ENCODE data around the gene ZNF841. TPM values are rescaled to one million over a fixed set of nuclear protein-coding genes. Genes with fewer than 3 reads are reported as not detected.
"Not testable (repeated sequence)": the region's sequence is repeated elsewhere in the genome, so short reads cannot be mapped to it uniquely, and the experiment has no call there.

The ZNF841 gene
- total RNA-seq, 1 donor from 2014 or later = 13.2 TPM

DNA sequence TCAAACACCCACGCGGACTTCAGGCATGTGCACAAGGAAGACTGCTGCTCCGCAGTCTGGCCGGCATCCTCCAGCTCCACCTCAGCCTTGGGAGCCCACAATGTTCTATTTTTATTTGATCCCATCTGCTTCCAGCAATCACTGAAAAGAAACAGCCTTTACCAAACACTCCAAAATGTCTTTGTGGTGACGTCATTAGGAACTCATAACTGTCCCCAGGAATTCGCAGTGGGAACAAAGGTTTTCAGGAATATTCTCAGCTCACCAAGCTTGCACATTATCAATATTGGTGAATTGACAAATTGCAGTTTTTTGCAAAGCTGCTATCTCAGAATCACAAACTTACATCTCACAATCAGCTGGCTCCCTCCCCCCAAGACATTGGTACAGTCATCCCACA is 15.2 kb upstream of the ZNF841 start:
- no peaks in the 10 kb centered on the region for H3K4me1 Mint-ChIP-seq (ENCODE audit: low read depth)
- H3K36me3 Mint-ChIP-seq (ENCODE audit: low read depth) = peaks cover 16% of the 10 kb centered on the region
- no peak overlapping the region for H3K4me3 Mint-ChIP-seq (ENCODE audit: low read depth)
- H3K27ac Mint-ChIP-seq = no peak overlapping the region
- DNase-seq (ENCODE audit: low spot score) = no peak
- H3K9me3 Mint-ChIP-seq = peaks cover 80% of the 10 kb centered on the region
- intact Hi-C loops (cut with micrococcal nuclease) = no loop called here
- H3K27me3 Mint-ChIP-seq (ENCODE audit: low read depth) = no peaks in the 10 kb centered on the region

- intact Hi-C loops (cut with micrococcal nuclease) = no loop called here
- H3K4me1 Mint-ChIP-seq (ENCODE audit: low read depth) = no peaks in the 10 kb centered on the region
- H3K27me3 Mint-ChIP-seq (ENCODE audit: low read depth) = no peaks in the 10 kb centered on the region
- no peak overlapping the region for H3K27ac Mint-ChIP-seq
- H3K9me3 Mint-ChIP-seq = peaks cover 47% of the 10 kb centered on the region
- DNase-seq (ENCODE audit: low spot score) = no peak
- no peak overlapping the region for H3K4me3 Mint-ChIP-seq (ENCODE audit: low read depth)
- no peaks in the 10 kb centered on the region for H3K36me3 Mint-ChIP-seq (ENCODE audit: low read depth)
These were observed 7.2 kb upstream of the ZNF841 start for GRCh38 chr19:52102782-52103181.

DNA sequence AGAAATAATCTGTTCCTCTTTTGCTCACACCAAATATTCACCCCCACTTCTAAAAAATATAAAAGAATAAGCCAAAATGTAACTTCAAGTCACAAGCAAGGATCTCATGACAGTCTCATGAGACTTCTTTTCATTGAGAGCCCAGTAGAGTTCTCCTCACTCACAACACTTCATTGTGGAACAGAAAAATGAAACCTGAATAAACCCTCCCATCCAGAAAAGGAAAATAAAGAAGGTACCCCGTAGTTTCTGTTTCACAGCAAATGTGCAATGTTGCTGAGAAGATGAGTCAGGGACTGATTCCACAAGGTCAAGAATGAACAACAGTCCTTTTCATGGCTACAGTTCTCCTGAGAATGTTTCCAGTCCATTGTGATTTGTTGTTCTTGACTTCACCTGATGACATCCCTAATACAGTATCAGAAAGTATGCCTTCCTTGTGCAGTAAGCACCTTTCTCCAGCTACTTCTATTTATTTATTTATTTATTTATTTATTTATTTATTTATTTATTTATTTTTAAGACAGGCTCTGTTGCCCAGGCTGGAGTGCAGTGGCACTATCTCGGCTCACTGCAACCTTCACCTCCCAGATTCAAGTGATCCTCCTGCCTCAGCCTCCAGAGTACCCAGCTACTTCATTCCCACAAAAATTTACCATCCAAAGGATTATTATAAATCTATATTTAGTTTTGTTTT is 6.4 kb upstream of the ZNF841 start:
- Mint-ChIP-seq H3K4me3 (ENCODE audit: low read depth) (no peak overlapping the region), H3K4me1 (ENCODE audit: low read depth) (no peaks in the 10 kb centered on the region), H3K27me3 (ENCODE audit: low read depth) (no peaks in the 10 kb centered on the region), H3K36me3 (ENCODE audit: low read depth) (peaks cover 3% of the 10 kb centered on the region), H3K27ac (no peak overlapping the region), H3K9me3 (peaks cover 44% of the 10 kb centered on the region)
- intact Hi-C loops (cut with micrococcal nuclease) = no loop called here
- DNase-seq (ENCODE audit: low spot score) = no peak

DNA sequence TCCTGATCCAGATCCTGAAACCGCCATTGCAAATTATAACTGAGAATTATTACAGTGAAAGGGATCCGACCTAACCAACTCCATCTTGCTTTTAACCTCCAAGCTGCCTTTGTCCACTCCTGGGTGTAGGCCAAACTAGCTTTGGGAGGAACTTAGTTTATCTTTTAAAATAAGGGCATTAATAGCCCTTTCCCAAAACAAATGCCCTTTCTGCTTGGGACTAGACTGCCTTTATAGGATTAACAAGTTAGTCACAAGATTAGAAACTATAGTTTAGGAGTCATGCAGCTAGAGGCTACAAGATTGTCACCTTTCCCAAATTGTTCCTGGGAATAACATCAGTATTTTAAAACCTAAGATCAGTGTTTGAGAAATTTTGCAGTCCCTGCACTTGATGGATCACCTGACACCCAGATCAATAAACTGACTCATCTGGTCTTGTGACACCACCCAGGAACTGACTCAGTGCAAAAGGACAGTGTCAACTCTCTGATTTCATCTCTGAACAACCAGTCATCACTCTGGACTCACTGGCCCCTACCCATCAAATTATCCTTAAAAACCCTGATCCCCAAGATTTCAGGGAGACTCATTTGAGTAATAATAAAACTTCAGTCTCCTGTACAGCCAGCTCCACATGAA is 4.1 kb upstream of the ZNF841 start:
- Mint-ChIP-seq H3K27me3 (ENCODE audit: low read depth) (no peaks in the 10 kb centered on the region), H3K9me3 (peaks cover 60% of the 10 kb centered on the region), H3K4me1 (ENCODE audit: low read depth) (peaks cover 5% of the 10 kb centered on the region), H3K4me3 (ENCODE audit: low read depth) (no peak overlapping the region), H3K27ac (no peak overlapping the region), H3K36me3 (ENCODE audit: low read depth) (peaks cover 12% of the 10 kb centered on the region)
- no peak for DNase-seq (ENCODE audit: low spot score)
- intact Hi-C loops (cut with micrococcal nuclease) = no loop called here

DNA sequence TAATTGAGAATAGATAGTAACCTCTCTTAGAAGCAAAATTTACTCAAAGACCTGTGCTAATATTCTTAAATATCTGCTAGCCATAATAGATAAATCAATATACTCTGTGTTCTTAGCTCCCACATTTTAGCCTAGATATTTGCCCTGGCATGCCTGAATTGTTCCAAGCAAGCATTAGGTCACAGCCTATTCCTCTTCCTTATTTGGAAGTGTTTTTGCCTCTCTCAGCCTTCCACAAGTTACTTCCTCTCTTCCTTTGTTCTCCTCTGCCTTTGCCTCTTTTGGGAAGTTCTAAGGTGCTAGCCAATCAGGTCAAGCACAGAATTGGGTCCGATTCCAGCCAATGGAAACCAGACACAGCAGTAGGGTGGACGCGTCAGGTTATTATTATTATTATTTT is 851 bp upstream of the ZNF841 start:
- Mint-ChIP-seq H3K36me3 (ENCODE audit: low read depth) (peaks cover 44% of the 10 kb centered on the region), H3K4me1 (ENCODE audit: low read depth) (peaks cover 15% of the 10 kb centered on the region), H3K9me3 (peaks cover 79% of the 10 kb centered on the region)
- H3K27me3 Mint-ChIP-seq (ENCODE audit: low read depth); intact Hi-C loops (cut with micrococcal nuclease); H3K27ac Mint-ChIP-seq; DNase-seq (ENCODE audit: low spot score); H3K4me3 Mint-ChIP-seq (ENCODE audit: low read depth): not testable (repeated sequence)

DNA sequence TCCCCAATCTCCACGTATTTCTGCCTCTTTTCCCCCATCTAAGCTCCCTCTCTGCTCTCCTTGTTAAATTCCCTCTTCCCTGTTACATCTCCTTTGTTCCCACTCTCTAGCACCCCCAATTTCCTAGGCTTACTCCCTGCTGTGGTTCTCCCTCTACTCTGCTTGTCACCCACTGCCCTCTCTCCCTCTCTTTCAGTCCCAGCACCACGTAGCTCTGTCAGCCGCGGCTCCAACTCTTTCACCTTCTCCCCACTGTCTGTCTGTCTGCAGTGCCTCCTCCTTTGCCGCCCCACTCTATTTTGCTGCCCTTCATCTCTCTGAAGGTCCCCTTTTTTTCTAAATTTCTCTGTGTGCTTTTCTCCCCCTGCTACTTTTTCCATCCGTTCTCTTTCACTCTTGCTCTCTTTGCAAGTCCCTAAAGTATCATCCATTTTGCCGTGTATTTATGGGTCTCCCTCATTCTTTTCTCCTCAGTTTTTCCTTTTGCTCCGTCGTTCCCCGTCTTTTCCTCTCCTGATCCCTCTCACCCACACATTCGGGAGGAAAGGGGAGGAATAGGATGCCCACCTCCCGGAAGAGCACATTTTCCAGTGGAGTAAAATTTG is 937 bp downstream of the ZNF841 start:
- intact Hi-C loops (cut with micrococcal nuclease) = no loop called here
- Mint-ChIP-seq H3K27ac (peak overlapping the region; percentile 93), H3K9me3 (peaks cover 83% of the 10 kb centered on the region), H3K4me3 (ENCODE audit: low read depth) (peak overlapping the region; percentile 96), H3K36me3 (ENCODE audit: low read depth) (peaks cover 62% of the 10 kb centered on the region), H3K4me1 (ENCODE audit: low read depth) (peaks cover 15% of the 10 kb centered on the region), H3K27me3 (ENCODE audit: low read depth) (no peaks in the 10 kb centered on the region)
- no peak for DNase-seq (ENCODE audit: low spot score)

- intact Hi-C loops (cut with micrococcal nuclease) = no loop called here
- H3K36me3 Mint-ChIP-seq (ENCODE audit: low read depth) = peaks cover 97% of the 10 kb centered on the region
- H3K4me3 Mint-ChIP-seq (ENCODE audit: low read depth) = no peak overlapping the region
- no peak overlapping the region for H3K27ac Mint-ChIP-seq
- H3K27me3 Mint-ChIP-seq (ENCODE audit: low read depth) = no peaks in the 10 kb centered on the region
- DNase-seq (ENCODE audit: low spot score) = no peak
- no peaks in the 10 kb centered on the region for H3K4me1 Mint-ChIP-seq (ENCODE audit: low read depth)
- peaks cover 83% of the 10 kb centered on the region for H3K9me3 Mint-ChIP-seq
These were observed 9.1 kb downstream of the ZNF841 start for GRCh38 chr19:52086481-52086880.

DNA sequence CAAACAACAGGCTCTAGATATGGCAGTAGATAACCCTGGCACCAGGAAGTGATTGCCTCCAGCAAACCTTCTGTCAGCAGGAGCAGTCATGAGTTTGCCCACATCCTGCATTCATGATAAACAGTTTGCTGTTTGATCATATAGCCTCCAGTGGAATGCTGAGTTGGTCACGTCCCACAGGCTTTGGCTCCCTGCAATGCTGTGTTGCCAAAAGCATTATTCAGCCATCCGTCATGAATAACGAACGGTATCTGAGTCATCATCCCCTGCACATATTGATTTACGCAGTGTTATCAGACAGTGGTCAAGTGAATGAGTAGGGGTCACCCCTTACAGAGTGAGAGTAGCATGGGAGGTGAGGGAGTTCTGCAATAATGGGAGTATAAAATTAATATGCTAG is 25.1 kb downstream of the ZNF841 start:
- H3K4me3 Mint-ChIP-seq (ENCODE audit: low read depth) = no peak overlapping the region
- no peak for DNase-seq (ENCODE audit: low spot score)
- H3K4me1 Mint-ChIP-seq (ENCODE audit: low read depth) = no peaks in the 10 kb centered on the region
- no peak overlapping the region for H3K27ac Mint-ChIP-seq
- intact Hi-C loops (cut with micrococcal nuclease) = no loop called here
- H3K27me3 Mint-ChIP-seq (ENCODE audit: low read depth) = no peaks in the 10 kb centered on the region
- peaks cover 87% of the 10 kb centered on the region for H3K9me3 Mint-ChIP-seq
- peaks cover 100% of the 10 kb centered on the region for H3K36me3 Mint-ChIP-seq (ENCODE audit: low read depth)

DNA sequence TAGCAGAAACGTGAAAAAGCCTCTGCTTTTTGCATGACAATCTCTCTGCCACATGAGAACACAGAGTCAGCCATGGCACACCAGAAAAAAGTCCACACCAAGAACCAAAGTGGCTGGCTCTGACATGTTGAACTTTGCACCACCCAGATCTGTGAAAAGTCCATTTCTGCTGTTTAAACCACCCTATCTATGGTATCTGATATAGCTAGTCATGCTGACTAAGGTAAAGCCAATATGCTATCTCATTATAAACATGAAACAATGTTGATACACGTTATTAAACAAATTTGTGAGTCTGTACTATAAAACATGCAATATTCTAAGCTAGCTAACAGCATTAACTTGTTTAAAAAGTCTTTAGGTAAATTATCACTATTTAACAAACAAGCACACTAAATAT is 25.9 kb downstream of the ZNF841 start:
- Mint-ChIP-seq H3K4me3 (ENCODE audit: low read depth) (no peak overlapping the region), H3K9me3 (peaks cover 87% of the 10 kb centered on the region), H3K27me3 (ENCODE audit: low read depth) (no peaks in the 10 kb centered on the region), H3K36me3 (ENCODE audit: low read depth) (peaks cover 98% of the 10 kb centered on the region), H3K27ac (no peak overlapping the region), H3K4me1 (ENCODE audit: low read depth) (no peaks in the 10 kb centered on the region)
- DNase-seq (ENCODE audit: low spot score) = no peak
- intact Hi-C loops (cut with micrococcal nuclease) = no loop called here

DNA sequence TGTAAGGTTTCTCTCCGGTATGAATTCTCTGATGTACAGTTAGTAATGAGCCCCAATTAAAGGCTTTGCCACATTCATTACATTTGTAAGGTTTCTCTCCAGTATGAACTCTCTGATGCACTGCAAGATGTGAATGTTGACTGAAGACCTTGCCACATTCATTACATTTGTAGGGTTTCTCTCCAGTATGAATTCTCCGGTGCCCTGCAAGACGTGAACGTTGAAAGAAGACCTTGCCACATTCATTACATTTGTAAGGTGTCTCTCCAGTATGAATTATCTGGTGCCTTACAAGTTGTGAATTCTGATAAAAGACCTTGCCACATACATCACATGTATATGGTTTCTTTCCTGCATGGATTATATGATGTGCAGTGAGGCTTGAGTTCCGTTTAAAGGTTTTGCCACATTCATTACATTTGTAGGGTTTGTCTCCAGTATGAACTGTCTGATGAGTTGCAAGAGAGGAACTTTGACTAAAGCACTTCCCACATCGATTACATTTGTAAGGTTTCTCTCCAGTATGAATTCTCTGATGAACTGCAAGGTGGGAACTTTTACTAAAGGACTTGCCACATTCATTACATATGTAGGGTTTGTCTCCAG is 29.2 kb downstream of the ZNF841 start:
- intact Hi-C loops (cut with micrococcal nuclease) = no loop called here
- Mint-ChIP-seq H3K27me3 (ENCODE audit: low read depth) (no peaks in the 10 kb centered on the region), H3K36me3 (ENCODE audit: low read depth) (peaks cover 82% of the 10 kb centered on the region), H3K27ac (no peak overlapping the region), H3K4me3 (ENCODE audit: low read depth) (no peak overlapping the region), H3K9me3 (peaks cover 76% of the 10 kb centered on the region), H3K4me1 (ENCODE audit: low read depth) (no peaks in the 10 kb centered on the region)
- DNase-seq (ENCODE audit: low spot score) = no peak

GRCh38 chr19:52065399-52065798 is 30.2 kb downstream of the ZNF841 start:
- no peaks in the 10 kb centered on the region for H3K4me1 Mint-ChIP-seq (ENCODE audit: low read depth)
- no peak for DNase-seq (ENCODE audit: low spot score)
- H3K4me3 Mint-ChIP-seq (ENCODE audit: low read depth) = no peak overlapping the region
- H3K9me3 Mint-ChIP-seq = peaks cover 76% of the 10 kb centered on the region
- no peak overlapping the region for H3K27ac Mint-ChIP-seq
- intact Hi-C loops (cut with micrococcal nuclease) = no loop called here
- H3K27me3 Mint-ChIP-seq (ENCODE audit: low read depth) = no peaks in the 10 kb centered on the region
- H3K36me3 Mint-ChIP-seq (ENCODE audit: low read depth) = peaks cover 77% of the 10 kb centered on the region

GRCh38 chr19:52056480-52056879 is 39.1 kb downstream of the ZNF841 start:
- H3K4me3 Mint-ChIP-seq (ENCODE audit: low read depth); intact Hi-C loops (cut with micrococcal nuclease); H3K4me1 Mint-ChIP-seq (ENCODE audit: low read depth); DNase-seq (ENCODE audit: low spot score); H3K27me3 Mint-ChIP-seq (ENCODE audit: low read depth); H3K27ac Mint-ChIP-seq: not testable (repeated sequence)
- Mint-ChIP-seq H3K36me3 (ENCODE audit: low read depth) (peaks cover 36% of the 10 kb centered on the region), H3K9me3 (peaks cover 74% of the 10 kb centered on the region)

DNA sequence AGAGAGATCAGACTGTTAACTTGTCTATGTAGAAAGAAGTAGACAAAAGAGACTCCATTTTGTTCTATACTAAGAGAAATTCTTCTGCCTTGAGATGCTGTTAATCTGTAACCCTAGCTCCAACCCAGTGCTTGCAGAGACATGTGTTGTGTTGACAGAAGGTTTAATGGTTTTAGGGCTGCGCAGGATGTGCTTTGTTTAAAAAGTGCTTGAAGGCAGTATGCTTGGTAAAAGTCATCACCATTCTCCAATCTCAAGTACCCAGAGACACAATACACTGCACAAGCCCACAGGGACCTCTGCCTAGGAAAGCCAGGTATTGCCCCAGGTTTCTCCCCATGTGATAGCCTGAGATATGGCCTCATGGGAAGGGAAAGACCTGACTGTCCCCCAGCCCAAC is 43.8 kb downstream of the ZNF841 start:
- H3K27ac Mint-ChIP-seq; H3K27me3 Mint-ChIP-seq (ENCODE audit: low read depth); H3K4me3 Mint-ChIP-seq (ENCODE audit: low read depth); intact Hi-C loops (cut with micrococcal nuclease); H3K4me1 Mint-ChIP-seq (ENCODE audit: low read depth); DNase-seq (ENCODE audit: low spot score): not testable (repeated sequence)
- Mint-ChIP-seq H3K9me3 (peaks cover 72% of the 10 kb centered on the region), H3K36me3 (ENCODE audit: low read depth) (peaks cover 54% of the 10 kb centered on the region)

Measured in activated T-helper 2 cell treated with anti-CD3 and anti-CD28 coated beads, Interferon-gamma antibody, Interleukin-2, Interleukin-4, amounts not matched to agents 10 μg/mL and 5 μg/mL and 100 μg/mL, durations not matched to agents 14 hours and 24 hours and 36 hours (primary cell).